ENCODE data around the gene COL9A1. TPM values are rescaled to one million over a fixed set of nuclear protein-coding genes. Genes with fewer than 3 reads are reported as not detected.

Gene COL9A1
- total and polyA plus RNA-seq, 2 of the 4 experiments (the other 2 are of a cell fraction): not detected

Other genes with a start within 250 kb of the COL9A1 start
- gene FAM135A, start 110.4 kb upstream of the COL9A1 start, total RNA-seq (2012; rRNA removed): 7.9 and 9.7 TPM in 2 replicates
- gene FAM135A, start 110.4 kb upstream of the COL9A1 start, polyA plus RNA-seq (2012; rRNA removed): 1.6 and 2.2 TPM in 2 replicates